HG03175 (cell line): ENCODE data around the gene HDAC9.

ENCODE experiments used
- ATAC-seq: cut with Tn5 transposase; IDR thresholded peaks from one replicate; pipeline ENCODE4 v1.9.1; 2021; ENCODE audit warnings: mild to moderate bottlenecking, moderate library complexity; ENCODE audit not compliant: unreplicated experiment

Gene HDAC9

GRCh38 chr7:18552943-18553604 is 57.5 kb downstream of the HDAC9 start:
- no peak for ATAC-seq

GRCh38 chr7:18553605-18554003 is 58.1 kb downstream of the HDAC9 start:
- ATAC-seq = no peak

GRCh38 chr7:18555120-18555519 is 59.6 kb downstream of the HDAC9 start:
- no peak for ATAC-seq

DNA sequence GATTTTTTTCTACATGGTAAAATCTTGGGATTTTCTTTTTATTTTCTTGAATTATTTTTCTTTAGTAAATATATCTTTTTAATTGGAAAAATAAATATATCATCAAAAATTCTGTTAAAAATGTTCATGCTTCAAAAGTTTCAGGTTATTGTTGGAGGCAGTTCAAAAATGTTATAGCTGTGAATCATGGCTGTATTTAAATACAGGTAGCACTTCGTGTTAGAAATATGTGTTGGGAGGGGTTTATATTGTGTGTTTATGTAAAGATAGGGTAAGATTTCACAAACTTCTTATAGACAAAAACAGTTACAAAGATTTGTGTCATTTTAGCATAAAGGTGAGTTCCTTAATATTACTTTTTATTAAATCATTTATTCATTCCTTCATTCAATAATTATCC is 60.4 kb downstream of the HDAC9 start:
- no peak for ATAC-seq

GRCh38 chr7:18558503-18558902 is 63.0 kb downstream of the HDAC9 start:
- no peak for ATAC-seq

DNA sequence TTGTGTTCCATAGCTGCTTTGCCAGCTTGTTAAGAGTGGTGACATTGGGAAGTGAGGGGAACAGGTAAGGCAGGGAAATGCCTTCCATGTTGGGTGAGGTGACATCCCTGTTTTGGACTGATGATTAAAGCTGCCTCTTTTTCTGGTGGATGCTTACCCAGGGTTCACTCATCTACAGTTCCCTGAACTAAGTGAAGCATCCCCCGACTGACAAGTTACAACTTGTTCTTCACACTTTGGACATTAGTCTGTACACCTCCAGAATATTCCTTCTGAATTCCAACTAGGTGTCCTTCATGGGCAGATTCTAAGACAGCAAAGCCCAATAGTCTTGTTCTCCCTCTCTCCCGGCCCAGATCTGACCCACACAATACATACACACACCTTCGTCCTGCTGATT is 63.4 kb downstream of the HDAC9 start:
- no peak for ATAC-seq

- no peak for ATAC-seq
These were observed 64.2 kb downstream of the HDAC9 start for GRCh38 chr7:18559756-18560155.

- no peak for ATAC-seq
These were observed 69.2 kb downstream of the HDAC9 start for GRCh38 chr7:18564779-18565178.

DNA sequence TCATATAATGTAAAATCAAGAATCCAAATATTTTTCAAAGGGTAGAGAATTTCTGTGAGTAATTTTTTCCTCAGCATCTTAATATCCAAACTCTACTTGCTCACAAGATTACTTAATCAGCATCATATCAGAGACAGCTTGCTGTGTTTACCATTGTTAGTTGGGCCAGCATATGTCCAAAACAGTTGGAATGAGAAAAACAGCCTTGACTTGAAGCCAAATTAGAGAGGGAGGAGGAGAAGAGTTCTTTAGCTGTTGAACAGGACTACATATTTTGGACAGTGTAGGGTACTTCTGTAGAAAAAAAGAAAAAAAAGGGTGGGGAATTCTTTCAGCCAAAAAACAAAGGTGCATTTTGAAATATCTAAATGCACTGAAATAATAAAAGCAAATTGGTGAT is 69.8 kb downstream of the HDAC9 start:
- no peak for ATAC-seq

- ATAC-seq = no peak
These were observed 70.7 kb downstream of the HDAC9 start for GRCh38 chr7:18566205-18566604.

DNA sequence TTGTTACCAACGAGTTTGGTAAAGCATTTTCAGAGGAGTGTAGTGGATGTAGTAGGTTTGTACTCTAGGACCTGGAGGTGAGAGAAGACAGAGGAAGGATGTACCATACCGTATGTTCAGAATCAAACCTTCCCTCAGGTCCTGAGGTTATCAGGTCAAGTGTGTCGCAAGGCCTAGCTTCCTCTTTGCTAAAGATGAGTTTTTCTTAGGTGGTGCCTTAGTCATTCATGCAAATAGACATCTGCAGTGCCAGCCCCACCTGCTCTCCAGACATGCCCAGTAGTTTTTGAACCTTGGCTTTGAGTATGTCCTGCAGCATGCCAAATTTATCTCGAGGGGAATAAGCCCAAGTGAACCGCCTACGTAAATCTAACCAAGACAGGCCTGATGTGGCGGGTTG is 71.3 kb downstream of the HDAC9 start:
- peak; percentile 96 for ATAC-seq

- ATAC-seq = no peak
These were observed 74.9 kb downstream of the HDAC9 start for GRCh38 chr7:18570441-18570840.

- ATAC-seq = no peak
These were observed 75.4 kb downstream of the HDAC9 start for GRCh38 chr7:18570890-18571478.

DNA sequence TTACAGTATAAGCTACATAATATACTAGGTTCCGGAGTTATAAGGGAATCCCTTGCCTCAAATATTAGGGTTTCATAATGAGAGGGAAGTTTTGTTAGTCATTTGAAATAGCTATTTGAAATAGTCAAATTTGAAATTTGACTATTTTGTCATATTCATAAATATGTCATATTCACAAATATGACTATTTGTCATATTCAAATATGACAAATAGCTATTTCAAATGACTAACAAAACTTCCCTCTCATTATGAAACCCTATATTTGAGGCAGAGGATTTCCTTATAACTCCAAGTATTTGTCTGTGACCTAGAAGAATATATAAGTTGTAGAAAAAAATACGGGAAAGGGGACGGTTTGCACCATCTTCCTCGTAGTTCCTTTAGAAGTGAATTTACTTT is 76.6 kb downstream of the HDAC9 start:
- no peak for ATAC-seq

GRCh38 chr7:18572885-18573284 is 77.3 kb downstream of the HDAC9 start:
- no peak for ATAC-seq

DNA sequence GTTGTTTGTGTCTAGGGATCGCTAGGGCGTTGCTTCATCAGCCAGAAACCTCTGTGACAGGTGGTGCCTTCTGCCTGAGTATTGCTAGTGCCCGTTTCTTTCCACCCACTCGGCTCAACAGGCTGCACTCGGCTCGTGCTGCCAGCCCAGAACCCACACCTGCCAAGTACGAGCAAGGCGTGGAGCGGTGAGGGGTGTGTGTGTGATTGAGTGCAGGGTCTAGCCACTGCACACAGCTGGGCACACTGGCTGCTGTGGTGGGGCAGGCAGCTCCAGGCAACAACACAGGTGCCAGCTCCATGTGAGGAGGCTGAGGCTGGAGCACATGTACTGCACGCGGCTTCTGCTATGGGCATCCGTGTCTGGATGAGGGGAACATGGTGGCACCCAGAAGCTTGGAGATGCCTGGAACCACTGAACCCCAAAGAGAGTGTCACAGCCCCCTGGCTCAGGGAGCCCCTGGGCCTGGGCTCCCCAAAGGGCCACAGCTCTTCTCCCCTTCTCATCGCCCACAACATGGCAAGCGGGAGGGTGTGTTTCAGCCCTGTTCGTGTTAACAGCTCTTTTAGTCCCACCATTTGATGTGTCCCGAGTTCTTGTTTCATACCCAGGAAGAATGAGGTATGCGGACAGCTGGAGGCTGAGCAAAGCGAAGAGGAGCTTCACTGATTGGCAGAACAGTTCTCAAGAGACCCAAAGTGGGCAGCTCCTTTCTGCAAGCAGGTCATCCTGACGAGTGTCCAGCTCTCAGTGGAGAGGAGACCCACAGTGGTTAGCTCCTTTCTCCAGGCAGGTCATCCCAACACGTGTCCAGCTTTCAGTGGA is 78.1 kb downstream of the HDAC9 start:
- ATAC-seq = no peak

- no peak for ATAC-seq
These were observed 78.6 kb downstream of the HDAC9 start for GRCh38 chr7:18574235-18574540.

GRCh38 chr7:18574676-18575075 is 79.1 kb downstream of the HDAC9 start:
- no peak for ATAC-seq

DNA sequence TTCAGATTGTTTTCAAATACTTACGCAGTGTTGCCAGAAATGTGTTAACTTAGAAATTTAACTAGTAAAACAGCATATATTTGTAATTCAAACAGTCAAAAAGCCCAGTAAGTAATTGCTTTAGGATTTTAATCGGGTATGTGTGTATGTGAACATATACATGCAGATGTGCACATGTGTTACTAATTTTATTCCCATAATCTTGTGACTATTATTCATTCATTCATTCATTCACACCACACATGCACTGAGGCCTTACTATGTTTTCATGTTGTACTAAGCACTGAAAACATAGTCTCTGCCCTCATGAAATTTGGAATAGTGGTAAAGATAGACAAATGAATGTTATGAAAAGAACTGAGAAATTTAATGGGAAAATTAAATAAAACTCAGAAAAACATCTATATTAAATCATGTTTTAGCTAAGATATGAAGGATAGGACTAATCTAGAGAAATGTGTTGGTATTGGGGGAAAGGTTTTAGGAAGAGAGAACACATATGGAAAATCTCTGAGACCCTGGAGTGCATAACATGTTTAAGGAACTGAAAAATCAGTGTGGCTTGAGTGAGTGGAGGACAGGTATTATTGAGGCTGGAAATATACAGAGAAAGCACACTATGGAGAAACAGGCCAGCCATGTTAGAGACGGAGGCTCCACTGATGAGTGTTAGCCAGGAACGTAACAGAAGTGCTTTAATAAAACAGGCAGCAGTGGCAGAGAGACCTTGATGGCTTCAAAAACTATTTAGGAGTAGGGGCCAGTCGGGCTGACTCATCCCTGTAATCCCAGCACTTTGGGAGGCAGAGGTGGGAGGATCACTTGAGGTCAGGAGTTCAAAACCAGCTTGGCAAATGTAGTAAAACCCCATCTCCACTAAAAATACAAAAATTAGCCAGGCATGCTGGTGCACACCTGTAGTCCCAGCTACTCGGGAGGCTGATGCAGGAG is 80.3 kb downstream of the HDAC9 start:
- ATAC-seq = no peak

DNA sequence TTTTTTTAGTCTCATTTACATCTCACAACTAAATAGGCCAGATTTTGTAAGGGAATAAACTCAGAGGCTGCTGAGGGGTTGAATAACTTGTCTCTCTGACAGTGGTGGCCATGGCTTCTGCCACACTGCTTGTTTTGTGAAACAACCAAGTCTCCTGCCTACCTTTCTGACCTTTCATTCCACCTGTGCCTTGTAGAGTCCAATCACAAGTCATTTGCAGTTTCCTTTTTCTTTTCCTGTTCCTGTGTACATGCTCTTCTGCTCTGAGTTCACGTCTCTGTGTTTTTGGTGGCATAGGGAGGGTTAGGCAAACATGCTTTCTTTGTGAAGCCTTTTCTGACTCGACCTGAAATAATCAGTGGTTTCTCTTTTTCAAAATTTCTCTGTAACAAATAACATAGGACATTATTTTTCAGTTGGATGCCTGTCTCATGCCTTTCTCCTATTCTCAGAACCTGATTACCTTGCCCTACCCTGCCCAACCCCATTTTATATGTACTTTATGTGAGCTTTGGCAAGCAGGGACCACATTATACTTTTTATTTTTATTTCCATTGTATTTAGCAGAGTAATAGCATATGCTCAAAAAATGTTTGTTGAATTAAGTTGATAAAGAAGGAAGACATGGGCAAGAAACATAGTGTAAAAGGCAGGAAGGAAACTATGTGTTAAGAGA is 81.7 kb downstream of the HDAC9 start:
- ATAC-seq = no peak

DNA sequence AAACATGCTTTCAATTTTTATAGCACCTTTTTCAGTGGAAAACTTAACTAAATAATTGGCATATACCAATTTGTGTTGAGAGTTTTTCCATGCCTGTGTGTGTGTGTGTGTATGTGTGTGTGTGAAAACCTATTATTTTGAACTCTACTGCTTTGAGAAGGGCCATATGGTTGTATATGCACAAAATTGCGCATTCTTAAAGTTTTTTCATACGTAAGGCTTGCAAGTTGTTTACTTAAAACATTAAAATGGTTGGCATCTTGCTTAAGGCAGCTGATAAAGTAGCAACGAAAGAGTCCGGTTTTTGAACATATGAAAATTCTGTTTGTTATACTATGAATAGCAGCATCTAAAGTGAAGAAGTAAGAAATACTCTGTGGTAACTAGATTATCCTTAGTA is 84.1 kb downstream of the HDAC9 start:
- no peak for ATAC-seq
